K562 (cell line): ENCODE results near the gene GRB10. TPM values are rescaled to one million over a fixed set of nuclear protein-coding genes. Genes with fewer than 3 reads are reported as not detected.

ENCODE experiments used
- ATAC-seq: fragments of 200-7000 bp; cut with Tn5 transposase; 3 replicates; pipeline ENCODE4 v1.9.1; 2020; ENCODE audit warnings: moderate library complexity
- BruUV-seq: library from RNA; stranded (reverse); fragments of 400-500 nt; replicated peaks from 2 replicates; lab custom pipeline; 2021; lab: Mats Ljungman, UMichigan
- CTCF ChIA-PET: fragments of 300-600 bp; formaldehyde crosslinking; extraction: SDS; loops from one replicate; lab custom pipeline; 2021; ENCODE audit warnings: low intra/inter-chr PET ratio; lab: Yijun Ruan, JAX
- POLR2A ChIA-PET: fragments of 300-600, 350-650 bp; sonication (Branson Sonifier 250); formaldehyde crosslinking; extraction: SDS; loops from one replicate; lab custom pipeline; 2021; ENCODE audit warnings: antibody characterized with exemption, inconsistent platforms; lab: Yijun Ruan, JAX
- DNase-seq, 4 experiments: peaks; one replicate each; pipeline versions ENCODE4 v3.0.0 to v3.0.0-alpha.2; 2011 to 2018; ENCODE audit warnings: low spot score in 3 of 4, mixed read lengths in 3 of 4; ENCODE audit errors: extremely low read depth in 1 of 4
- FAIRE-seq: peaks from 2 replicates; lab custom pipeline; 2011; peaks lifted over from hg19 to GRCh38; lab: Jason Lieb, UNC
- H2AFZ ChIP-seq: 2 replicates; pipeline ENCODE4 v1.6.0; 2011; ENCODE audit warnings: low read depth, low read length, control low read depth, inconsistent platforms
- H3K27ac ChIP-seq: fragments of 200-600 bp; 3 replicates; pipeline ENCODE4 v1.8.0; 2011; ENCODE audit warnings: low read depth, mild to moderate bottlenecking, control low read depth, inconsistent platforms, low read length, moderate library complexity, mixed read lengths; ENCODE audit errors: extremely low read depth
- H3K27me3 ChIP-seq, 2 experiments: fragments of 300-600 bp in 1 of 2; 2 replicates in 1 of 2; 3 replicates in 1 of 2; pipeline versions ENCODE4 v1.6.0 to v1.8.0; 2011; ENCODE audit warnings: inconsistent platforms in 2 of 2, low read length in 2 of 2, mild to moderate bottlenecking in 1 of 2, mixed read lengths in 1 of 2, moderate library complexity in 1 of 2; ENCODE audit not compliant: control insufficient read depth in 2 of 2, insufficient read depth in 2 of 2
- H3K36me3 ChIP-seq: fragments of 300-600 bp; 3 replicates; pipeline ENCODE4 v1.8.0; 2011; ENCODE audit warnings: mild to moderate bottlenecking, low read length, inconsistent platforms; ENCODE audit not compliant: control insufficient read depth, insufficient read depth
- H3K4me1 ChIP-seq, 2 experiments: fragments of 200-600 bp in 1 of 2; replicated peaks in 1 of 2; 2 replicates in 1 of 2; 3 replicates in 1 of 2; pipeline versions ENCODE4 v1.5.1 to v1.8.0; 2011; ENCODE audit warnings: inconsistent platforms in 2 of 2, low read length in 2 of 2, mild to moderate bottlenecking in 1 of 2, mixed read lengths in 1 of 2, moderate library complexity in 1 of 2; ENCODE audit not compliant: control insufficient read depth in 2 of 2, insufficient read depth in 2 of 2
- H3K4me2 ChIP-seq: 2 replicates; pipeline ENCODE4 v1.6.1; 2011; ENCODE audit warnings: low read length, control low read depth, inconsistent platforms, mixed read lengths; ENCODE audit not compliant: insufficient read depth
- H3K4me3 ChIP-seq: fragments of 200-600 bp; sonication (generic), shearing (Covaris generic); 2 replicates; pipeline ENCODE4 v1.5.1; 2016; ENCODE audit warnings: control low read depth, inconsistent platforms
- H3K79me2 ChIP-seq: fragments of 200-600 bp; 3 replicates; pipeline ENCODE4 v1.8.0; 2011; ENCODE audit warnings: low read length, inconsistent platforms; ENCODE audit not compliant: control insufficient read depth, insufficient read depth
- H3K9ac ChIP-seq, 2 experiments: 2 replicates each; pipeline versions ENCODE4 v1.6.0 to v1.6.1; 2011; ENCODE audit warnings: low read depth in 2 of 2, low read length in 2 of 2, control low read depth in 1 of 2, inconsistent platforms in 1 of 2, mild to moderate bottlenecking in 1 of 2, mixed read lengths in 1 of 2; ENCODE audit not compliant: insufficient read depth in 1 of 2
- H3K9me1 ChIP-seq: one replicate; pipeline ENCODE4 v1.6.0; 2011; ENCODE audit warnings: inconsistent platforms, mild to moderate bottlenecking, low read length, moderate library complexity; ENCODE audit not compliant: control insufficient read depth, insufficient read depth
- H3K9me3 ChIP-seq: replicated peaks from 2 replicates; pipeline ENCODE4 v1.5.1; 2011; ENCODE audit warnings: low read depth, low read length, inconsistent platforms; ENCODE audit not compliant: control insufficient read depth, insufficient read depth
- H4K20me1 ChIP-seq: replicated peaks from 2 replicates; pipeline ENCODE4 v1.6.1; 2011; ENCODE audit warnings: low read length, inconsistent platforms, mixed read lengths; ENCODE audit not compliant: control insufficient read depth, insufficient read depth
- ATF1 ChIP-seq, 2 experiments: fragments of 450-650 bp in 1 of 2; IDR thresholded peaks; 2 replicates each; pipeline ENCODE4 v1.6.1; 2016; ENCODE audit warnings: missing compliant biosample characterization in 1 of 2, missing genetic modification characterization in 1 of 2
- EZH2 ChIP-seq: IDR thresholded peaks from 2 replicates; pipeline ENCODE4 v1.6.1; 2012; ENCODE audit warnings: low read depth, mild to moderate bottlenecking, inconsistent platforms, low read length, borderline replicate concordance
- KAT7 ChIP-seq: sonication (generic); formaldehyde crosslinking; IDR thresholded peaks from 2 replicates; pipeline ENCODE4 v1.8.0; 2022; ENCODE audit warnings: missing genetic modification reagents, mild to moderate bottlenecking, borderline replicate concordance
- POLR2AphosphoS2 ChIP-seq: IDR thresholded peaks from 2 replicates; pipeline ENCODE4 v1.6.1; 2012; ENCODE audit warnings: low read length, improper control_type of control experiment
- SREBF1 ChIP-seq: fragments of 150-350 bp; IDR thresholded peaks from 2 replicates; pipeline ENCODE4 v1.6.1; 2014; ENCODE audit warnings: antibody characterized with exemption, low read depth, low read length, borderline replicate concordance
- THRAP3 ChIP-seq: fragments of 450-650 bp; IDR thresholded peaks from 2 replicates; pipeline ENCODE4 v1.6.1; 2016; ENCODE audit warnings: mild to moderate bottlenecking, inconsistent platforms, borderline replicate concordance
- ZNF717 ChIP-seq: fragments of 250-450 bp; sonication (Bioruptor Pico); IDR thresholded peaks from 2 replicates; pipeline ENCODE4 v1.5.0; 2021
- WGBS: fragments of 100-300 bp; shearing (Covaris generic); methylation state at CpG from one replicate; pipeline ENCODE4 v1.1.6; 2016; ENCODE audit warnings: low coverage, mixed read lengths; ENCODE audit not compliant: insufficient coverage; ENCODE audit errors: missing lambda C conversion rate; 5-methylcytosine and 5-hydroxymethylcytosine counted together
- in situ Hi-C: fragments of 300-500 bp; cut with MboI; formaldehyde crosslinking; loops from 4 replicates; pipeline ENCODE4 v1.15.0; 2018; ENCODE audit warnings: inconsistent platforms, mixed read lengths
- intact Hi-C: fragments of 100-400 bp; cut with micrococcal nuclease; formaldehyde crosslinking; loops from 2 replicates; pipeline ENCODE4 v1.14.2; 2022
- polyA plus RNA-seq, 8 experiments: library from polyadenylated mRNA; depleted of rRNA in 4 of 8; stranded (reverse) in 5 of 8; unstranded in 3 of 8; fragments of >200 nt; fragmentation: Nextera tagmentation in 2 of 8; fragmentation: Illumina TruSeq in 1 of 8; extraction: Ambion mirVana in 2 of 8; extraction: Trizol in 1 of 8; gene quantifications; 2 replicates each; pipeline versions ENCODE4 v1.2.1 to v1.2.3, GENCODE V29; 2011 to 2014; ENCODE audit warnings: inconsistent platforms in 1 of 8, missing spikeins in 1 of 8
- total RNA-seq, 7 experiments: library from RNA; depleted of rRNA in 6 of 7; stranded (reverse); fragments of >200 nt in 6 of 7; fragmentation: Illumina TruSeq in 2 of 7; extraction: Trizol in 2 of 7; gene quantifications; 2 replicates each; pipeline versions ENCODE4 v1.2.1 to v1.2.3, GENCODE V29; 2011 to 2021; ENCODE audit warnings: low replicate concordance in 1 of 7

GRB10 gene
- total and polyA plus RNA-seq, 9 of the 15 experiments (the other 6 are each of a cell fraction or from before 2014, with no cell fraction given), result 8.9 to 88.5 (median 40.7) TPM

- TF ChIP-seq KAT7 (CRISPR knock-in tag) (no peak), ZNF717 (CRISPR knock-in tag) (no peak), EZH2 (no peak)
Measured at GRCh38 chr7:50706469-50706937, 76.2 kb downstream of the GRB10 start (continued).

- CTCF ChIA-PET, result no interaction called here
- H4K20me1 ChIP-seq, result peaks cover 6% of the 10 kb centered on the region
- intact Hi-C loops, result no loop called here
- no peak for ATAC-seq
- in situ Hi-C loops, result no loop called here
- peaks cover 39% of the 10 kb centered on the region; the same call in 2 of the 3 replicates for H3K36me3 ChIP-seq
- no peak for FAIRE-seq
- TF ChIP-seq POLR2AphosphoS2 (no peak), THRAP3 (no peak), ATF1 (CRISPR knock-in tag; IDR thresholded peaks at IDR 0.05) (no peak), ATF1 (tag; IDR thresholded peaks at IDR 0.05) (no peak), SREBF1 (no peak)
- no TSS peak for BruUV-seq
- H3K9ac ChIP-seq, result no peak overlapping the region
- H3K27ac ChIP-seq, result no peak overlapping the region
- no peaks in the 10 kb centered on the region for H3K9me3 ChIP-seq
- POLR2A ChIA-PET, result no interaction called here
- H3K9me1 ChIP-seq, result no peaks in the 10 kb centered on the region
- no peak overlapping the region for H3K4me3 ChIP-seq
- 95% methylated on average over 6 of the region's 6 CpGs for WGBS
- no peaks in the 10 kb centered on the region for H3K27me3 ChIP-seq
- no peak overlapping the region for H2AFZ ChIP-seq
- no peak overlapping the region for H3K4me2 ChIP-seq
- H3K4me1 ChIP-seq, result peaks cover 0 to 3% of the 10 kb centered on the region in 2 experiments; a peak in 1 of 5 replicates
- peaks cover 39% of the 10 kb centered on the region for H3K79me2 ChIP-seq
- DNase-seq, result no peak
Measured at GRCh38 chr7:50704844-50705243, 77.9 kb downstream of the GRB10 start.
